Amniotic stem cell (primary cell): ENCODE measurements around the gene SCRN1.

Source experiments
- DNase-seq: peaks from one replicate; lab custom pipeline; 2025; lab: John Stamatoyannopoulos, UW

The SCRN1 gene

DNA sequence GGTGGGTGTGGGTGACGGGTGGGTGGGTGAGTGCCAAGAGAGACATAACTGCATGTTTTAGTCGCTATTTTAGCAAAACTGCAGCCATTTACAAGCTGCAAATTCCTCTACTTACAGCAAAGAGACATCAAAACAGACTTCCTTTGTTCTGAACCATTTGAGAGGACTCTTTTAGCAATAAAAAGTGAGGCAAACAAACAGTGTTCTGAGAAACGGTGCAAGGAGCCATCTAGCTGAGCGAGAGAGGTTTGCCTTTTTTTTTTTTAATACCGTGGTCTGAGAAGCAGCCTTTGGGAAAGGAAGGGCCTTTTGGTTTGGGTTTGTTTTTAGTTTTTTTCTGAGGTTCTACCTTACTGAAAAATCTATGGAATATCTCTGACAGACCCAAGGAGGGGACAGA is 62.9 kb downstream of the SCRN1 start:
- DNase-seq = no peak

DNA sequence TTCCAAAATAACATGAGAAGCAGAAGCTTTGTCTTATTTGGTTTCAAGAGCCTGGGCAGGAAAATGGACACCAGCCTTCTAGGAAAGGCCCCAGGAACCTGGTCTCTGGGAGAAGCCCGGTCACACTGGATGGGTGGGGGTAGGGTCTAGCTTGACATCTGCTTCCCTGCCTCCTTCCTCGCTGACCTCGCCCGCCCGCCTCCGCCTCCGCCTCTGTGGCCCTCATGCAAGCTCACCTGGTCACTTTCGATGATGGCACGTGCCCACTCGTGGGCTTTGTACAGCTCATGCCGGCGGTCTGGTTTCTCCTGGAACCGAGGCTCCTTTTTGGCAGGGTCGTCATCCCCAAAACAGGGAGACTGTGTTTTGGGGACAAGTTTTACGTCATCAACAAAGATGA is 63.4 kb downstream of the SCRN1 start:
- no peak for DNase-seq

DNA sequence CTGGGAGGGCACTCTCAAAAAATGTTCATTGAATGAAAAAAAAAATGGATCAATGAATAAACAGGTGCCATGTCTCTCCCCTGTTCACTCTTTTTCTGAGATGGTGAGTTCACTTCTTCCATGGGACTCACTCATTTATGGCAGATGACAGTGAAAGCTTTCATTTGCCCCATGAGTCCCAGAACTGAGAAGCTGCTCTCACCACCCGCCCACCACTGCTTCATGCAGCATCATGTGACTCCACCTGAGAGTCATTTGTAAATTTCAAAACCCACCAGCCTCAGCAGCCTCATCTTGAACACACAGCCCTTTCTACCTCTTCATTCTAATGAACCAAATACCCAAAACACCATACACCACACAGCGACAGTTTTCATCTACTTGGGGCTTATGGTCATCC is 64.9 kb downstream of the SCRN1 start:
- no peak for DNase-seq

DNA sequence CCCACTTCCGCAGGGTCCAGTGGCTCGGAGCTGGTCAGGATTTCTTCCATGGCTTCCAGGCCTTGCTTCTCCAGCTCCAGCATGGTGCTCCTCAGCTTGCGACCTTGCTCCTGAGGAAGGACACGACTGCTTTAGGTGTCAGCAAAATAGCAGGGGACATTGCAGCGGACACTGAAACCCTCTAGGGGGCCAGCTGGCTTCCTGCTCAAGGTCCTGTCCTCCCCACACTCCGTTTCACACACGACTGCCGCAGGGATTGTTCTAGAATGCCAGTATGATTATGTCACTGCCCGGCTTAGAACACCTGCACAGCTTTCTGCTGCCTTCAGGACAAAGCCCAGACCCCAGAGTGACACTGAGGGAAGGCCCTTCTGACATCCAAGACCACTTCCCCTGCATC is 65.6 kb downstream of the SCRN1 start:
- no peak for DNase-seq

DNA sequence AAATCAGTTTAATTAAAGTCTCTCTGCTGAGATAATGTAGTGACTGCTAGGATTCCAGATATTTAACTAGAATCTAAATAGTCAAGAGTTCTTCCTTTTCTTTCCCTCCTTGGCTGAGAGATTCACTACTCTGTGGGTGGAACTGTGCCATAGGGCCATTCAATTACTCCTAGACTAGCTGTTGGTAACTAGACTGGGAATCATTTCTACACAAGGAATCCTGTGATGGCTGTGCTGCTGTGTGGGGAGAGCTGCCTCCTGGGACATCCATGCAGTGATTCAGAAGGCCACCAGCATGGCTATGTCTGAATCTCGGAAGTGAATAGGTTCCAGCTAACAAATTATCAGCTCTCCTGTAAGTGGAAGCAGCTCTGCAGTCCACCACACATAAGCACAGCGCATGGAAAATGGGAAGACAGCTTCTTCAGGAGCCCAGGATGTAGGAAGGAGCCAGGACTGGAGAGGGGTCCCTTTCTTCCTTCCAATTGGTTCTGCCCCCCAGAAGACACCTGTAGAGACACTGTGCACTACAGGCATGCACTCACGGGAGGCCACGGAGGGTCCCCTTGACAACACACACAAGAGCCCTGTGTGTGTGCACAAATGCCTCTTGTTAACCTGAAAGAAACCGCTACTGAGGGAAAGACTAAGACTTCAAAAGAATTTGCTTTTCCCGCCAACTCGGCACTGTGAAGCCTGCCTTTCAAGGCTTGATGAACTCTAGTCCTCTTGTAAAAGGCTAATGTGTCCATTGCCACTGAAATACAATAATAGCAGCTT is 66.5 kb downstream of the SCRN1 start:
- no peak for DNase-seq

DNA sequence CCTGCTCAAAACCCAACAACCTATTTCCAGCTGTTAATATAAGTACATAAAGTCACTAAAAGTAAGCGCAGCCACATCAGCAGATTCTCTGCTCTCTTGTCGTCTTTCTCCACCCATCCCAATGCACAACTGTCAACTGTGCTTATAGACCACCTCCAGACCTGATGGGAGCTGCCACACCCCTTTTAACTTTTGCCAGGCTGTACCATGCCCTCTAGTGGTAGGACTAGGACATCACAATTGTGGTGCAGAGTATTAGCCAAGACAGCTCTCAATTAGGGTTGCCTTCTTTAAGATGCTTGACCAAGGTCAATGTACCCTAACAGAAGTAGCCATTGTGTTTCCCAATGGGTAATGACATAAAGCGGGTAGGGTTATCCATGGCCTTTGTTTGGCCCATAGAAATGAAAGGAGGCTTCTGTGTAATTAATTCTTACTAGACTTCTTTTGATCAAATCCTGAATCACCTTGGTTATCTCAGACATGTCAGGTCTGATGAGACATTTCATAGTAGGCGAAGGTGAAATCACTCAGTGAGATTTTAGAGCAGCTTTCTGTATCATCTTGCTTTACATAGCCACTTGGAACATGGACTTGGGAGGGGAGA is 68.1 kb downstream of the SCRN1 start:
- DNase-seq = no peak

DNA sequence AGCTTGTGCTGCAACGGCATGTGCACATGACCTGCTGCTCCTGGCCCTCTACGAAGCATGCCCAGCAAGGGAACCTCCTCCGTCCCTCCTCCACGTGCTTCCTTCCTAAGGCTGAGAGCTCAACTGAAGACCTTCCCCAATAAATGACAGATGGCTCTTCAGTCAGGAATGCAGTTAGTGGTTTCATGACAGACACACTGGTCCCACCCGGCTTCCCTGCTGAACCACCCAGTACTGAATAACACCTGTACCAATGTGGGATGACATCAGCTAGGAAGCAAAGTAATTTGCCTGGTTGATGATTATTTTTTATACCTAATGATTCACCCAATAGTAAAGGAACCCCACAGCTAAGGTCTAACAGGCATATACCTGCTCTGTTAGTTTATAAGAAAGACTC is 69.1 kb downstream of the SCRN1 start:
- no peak for DNase-seq

DNA sequence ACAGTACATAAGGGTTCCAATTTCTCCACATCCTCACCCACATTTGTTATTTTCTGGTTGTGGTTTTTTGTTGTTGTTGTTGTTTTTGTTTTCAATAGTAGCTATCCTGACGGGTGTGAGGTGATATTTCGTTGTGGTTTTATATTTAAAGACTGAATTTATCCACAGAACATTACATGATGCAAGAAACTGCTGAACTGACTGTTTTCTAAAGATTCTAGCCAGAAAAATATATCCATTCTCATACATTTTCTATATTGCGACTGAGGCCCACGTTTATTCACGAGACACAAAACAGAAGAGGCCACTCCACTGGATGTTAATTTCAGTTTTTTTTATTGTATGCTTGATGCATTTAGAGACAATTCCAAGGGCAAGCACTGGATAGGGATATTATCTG is 69.8 kb downstream of the SCRN1 start:
- DNase-seq = no peak

DNA sequence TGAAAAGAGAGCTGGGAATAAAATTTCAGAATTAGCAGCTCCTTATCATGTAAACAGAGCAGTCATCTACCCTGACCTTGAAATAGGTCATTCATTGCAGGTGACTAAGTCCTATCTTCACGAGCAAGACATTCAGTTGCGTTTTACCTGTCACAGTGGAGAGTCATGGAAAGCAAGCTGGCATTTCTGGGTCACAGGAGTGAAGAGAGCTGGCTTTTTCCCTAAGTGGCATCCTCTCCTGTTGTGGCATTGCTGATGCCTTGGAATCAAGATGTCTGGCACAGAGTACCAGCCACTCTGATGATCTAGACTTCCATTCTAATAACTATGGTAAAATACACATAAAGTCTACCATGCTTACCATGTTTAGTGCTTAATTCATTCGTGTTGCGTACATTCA is 70.8 kb downstream of the SCRN1 start:
- DNase-seq = no peak

DNA sequence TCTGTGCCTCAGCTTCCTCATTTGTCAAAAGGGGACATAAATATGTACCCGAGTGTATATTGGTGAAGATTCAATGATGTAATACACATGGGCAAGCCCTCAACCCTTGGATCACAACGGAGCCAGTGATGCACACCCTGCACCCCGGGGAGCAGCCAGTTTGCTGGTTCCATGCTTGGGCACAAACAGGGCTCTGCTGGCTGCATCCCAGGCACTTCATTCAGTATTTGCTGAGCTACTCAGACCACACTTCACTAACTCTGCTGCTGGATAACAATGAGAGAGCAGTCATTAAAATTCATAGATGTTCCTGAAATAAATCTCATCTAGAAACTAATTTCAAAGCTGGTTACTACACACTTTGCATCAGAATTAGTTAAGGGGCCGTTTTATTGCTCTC is 72.0 kb downstream of the SCRN1 start:
- DNase-seq = no peak

DNA sequence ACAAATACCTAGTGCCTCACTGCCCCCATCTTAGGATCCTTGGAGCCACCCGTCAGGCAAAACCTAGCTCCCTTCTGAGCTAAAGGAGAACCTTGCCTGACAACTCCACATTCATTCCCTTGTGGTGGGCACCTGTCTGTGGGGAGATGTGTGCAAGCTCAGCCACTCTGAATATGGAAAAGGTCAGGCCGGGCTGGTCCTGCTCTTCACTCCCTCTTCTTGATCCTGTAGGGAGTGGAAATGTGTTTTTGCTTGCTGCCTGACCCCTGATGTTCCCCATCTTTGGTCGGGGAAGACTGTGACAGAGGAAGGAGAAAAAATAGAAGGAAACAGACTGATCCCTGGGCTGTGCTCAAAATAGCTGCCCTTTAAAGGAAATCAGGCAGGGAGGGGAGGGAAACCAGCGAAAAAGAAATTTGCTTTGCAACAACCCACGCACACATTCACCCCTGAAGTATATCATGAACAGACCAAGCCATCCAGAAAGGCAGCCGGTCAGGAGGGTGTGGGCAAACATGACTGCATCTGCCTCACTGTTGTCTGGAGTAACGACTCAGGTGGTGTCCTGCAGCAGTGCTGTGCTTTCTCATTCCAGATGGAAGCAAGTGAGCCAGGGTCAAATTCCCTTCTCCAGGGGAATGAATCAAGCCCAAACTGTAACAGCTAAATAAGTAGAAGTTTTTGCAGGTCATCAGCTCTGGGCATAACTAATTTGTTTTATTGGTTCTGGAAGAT is 74.0 kb downstream of the SCRN1 start:
- DNase-seq = no peak

DNA sequence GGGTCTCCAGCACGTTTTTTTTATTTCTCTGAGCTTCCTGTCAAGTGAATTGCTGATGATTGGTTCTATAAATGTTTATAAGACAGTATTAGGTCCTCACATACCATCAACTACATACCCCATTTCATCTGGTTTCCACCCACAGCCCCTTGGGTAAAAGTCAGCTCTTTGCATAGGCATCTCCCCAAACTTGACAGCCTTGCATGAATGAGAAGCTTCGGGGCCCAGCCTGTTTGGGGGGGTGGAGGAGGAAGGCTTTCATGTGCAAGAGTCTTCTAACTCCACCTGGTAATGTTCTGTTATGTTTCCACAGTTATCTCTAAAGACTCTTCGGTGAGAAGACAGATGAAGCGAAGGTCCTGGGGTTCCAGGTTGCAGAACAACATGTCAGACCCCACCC is 75.4 kb downstream of the SCRN1 start:
- DNase-seq = no peak

DNA sequence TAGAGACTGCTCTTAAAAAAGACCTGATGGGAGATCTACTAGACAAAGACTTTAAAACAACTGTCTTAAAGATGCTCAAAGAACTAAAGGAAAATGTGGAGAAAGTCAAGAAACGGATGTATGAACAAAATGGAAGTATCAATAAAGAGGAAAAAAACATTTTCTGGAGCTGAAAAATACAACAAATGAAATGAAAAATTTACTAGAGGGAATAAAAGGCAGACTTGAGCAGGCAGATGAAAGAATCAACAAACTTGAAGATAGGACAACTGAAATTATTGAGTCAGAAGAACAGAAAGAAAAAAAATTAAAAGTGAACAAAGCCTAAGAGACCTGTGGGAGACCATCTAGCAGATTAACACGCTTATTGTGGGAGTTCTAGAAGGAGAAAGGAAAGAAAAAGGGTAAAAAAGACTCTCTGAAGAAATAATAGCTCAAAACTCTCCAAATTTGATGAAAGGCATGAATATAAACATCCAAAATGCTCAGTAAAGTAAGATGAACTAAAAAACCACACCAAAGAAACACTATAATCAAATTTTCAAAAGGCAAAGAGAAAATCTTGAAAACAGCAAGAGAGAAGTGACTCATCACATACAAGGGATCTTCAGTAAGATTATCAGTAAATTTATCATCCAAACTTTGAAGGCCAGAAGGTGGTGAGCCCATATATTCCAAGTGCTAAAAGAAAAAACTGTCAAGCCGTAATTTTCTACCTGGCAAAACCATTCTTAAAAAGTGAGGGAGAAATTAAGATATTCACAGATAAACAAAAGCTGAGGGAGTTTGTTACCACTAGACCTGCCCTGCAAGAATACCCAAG is 83.2 kb downstream of the SCRN1 start:
- no peak for DNase-seq

DNA sequence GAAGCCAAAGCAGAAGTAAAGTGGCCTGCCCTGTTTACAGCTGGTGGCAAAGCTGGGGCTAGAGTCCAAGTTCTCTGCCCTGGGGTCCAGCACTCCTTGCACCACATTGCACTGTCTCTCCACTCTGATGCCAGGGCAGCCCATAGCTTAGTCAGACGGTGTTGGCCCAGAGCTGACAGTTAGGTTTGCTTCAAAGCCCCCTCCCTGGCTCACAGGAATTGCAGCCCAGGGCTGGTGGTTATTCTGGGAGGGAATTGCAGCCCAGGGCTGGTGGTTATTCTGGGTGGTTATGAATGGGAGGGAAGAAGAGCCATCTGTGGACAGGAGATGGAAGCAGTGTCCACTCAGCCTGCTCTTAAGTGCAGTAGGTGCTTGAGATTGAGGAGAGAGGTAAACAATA is 88.9 kb downstream of the SCRN1 start:
- no peak for DNase-seq

DNA sequence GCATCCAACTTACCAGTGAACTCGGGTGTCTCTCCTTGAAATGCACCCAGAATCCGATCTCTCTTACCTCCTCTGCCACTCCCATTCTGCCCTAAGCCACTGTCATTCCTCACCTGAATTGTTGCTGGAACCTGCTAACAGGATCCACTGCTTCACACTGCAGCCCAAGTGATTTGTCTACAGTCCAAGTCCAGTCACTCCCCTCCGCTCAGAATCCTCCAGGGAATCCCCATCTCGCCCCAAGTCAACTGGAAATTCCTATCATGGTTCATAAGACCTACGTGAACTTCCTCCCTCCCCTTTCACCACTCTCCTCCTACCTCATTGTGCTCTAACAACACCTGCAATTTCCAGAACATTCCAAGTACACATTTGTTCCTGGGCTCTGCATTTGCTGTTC is 91.3 kb downstream of the SCRN1 start:
- no peak for DNase-seq

DNA sequence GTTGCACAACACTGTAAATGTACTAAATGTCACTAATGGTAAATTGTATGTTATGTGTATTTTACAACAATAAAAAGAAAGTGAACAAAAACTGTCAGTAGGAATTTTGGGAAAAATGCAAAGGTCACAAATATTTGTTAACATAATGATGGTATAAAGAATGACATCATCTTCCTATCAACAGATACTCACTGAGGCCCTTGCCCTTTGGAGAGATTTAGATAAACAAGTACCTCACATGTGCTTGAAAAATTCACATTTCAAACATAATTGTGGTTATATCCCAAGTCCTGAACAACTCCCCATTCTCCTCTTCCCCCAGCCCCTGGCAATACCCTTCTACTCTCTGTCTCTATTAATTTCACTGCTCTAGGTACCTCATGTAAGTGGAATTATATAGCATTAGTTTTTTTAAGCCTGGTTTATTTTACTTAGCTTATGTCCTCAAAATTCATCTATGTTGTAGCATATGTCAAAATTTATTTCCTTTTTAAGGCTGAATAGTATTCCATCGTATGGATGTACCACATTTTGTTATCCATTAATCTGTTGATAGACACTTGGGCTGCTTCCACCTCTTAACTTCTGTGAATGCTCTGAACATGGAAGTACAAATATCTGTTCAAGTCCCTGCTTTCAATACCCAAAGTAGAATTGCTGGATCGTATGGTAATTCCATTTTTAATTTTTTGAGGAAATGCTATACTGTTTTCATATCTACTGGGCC is 92.8 kb downstream of the SCRN1 start:
- no peak for DNase-seq

DNA sequence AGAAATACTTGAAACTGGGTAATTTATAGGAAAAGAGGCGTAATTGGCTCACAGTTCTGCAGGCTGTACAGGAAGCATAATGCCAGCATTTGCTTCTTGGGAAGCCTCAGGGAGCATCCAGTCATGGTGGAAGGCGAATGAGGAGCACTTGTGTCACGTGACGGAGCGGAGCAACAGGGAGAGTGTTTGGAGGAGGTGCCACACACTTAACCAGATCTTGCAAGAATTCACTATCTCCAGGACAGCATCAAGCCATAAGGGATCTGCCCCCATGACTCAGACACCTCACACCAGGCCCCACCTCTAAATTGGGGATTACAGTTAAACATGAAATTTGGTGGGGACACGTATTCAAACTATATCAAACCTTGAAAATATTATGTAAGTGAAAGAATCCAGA is 94.0 kb downstream of the SCRN1 start:
- DNase-seq = no peak

DNA sequence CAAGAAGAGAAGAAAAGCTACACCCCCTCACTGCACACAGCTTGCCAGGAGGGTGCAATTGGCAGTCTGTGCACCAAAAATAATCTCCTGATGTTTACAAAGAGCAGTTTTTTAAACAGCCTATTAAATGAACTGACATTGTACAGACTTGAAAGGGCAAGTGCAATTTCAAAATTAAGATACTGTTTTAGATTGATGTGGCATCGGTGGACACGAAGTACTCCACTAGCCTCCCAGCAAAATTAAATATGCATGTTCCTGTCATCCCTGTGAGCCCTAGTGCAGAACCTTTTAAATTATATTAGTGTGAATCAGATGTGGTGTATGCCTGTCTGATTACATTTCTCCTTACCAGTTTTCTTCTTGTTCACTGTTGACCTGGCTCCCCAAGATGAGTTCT is 95.3 kb downstream of the SCRN1 start:
- no peak for DNase-seq

DNA sequence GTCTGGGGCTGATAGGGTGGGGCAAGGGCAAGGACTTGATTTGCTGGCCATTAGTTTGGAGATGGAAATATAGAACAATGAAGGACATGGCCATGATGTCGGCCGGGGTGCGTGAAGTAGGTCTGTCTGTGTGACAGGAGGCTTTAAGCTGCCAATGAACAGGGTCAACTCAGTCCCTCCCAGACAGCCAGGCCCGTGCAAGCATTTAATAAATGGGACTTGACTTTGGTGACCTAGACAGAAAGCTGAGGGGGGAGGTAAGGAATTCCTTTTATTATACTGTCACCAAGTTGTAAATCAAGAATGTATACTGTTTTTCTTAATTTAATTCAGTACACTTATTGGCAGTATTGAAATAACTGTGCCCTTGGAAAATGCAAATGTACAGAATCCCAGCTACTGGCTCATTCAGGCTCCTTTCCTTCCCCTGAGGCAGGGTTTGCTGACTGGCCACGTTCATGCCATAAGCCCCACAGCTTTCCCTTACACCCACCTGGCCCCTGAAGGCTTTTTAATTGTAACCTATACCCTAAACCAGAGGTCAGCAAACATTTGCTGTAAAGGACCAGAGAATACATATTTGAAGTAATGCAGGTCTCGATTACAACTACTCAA is 96.1 kb downstream of the SCRN1 start:
- no peak for DNase-seq

DNA sequence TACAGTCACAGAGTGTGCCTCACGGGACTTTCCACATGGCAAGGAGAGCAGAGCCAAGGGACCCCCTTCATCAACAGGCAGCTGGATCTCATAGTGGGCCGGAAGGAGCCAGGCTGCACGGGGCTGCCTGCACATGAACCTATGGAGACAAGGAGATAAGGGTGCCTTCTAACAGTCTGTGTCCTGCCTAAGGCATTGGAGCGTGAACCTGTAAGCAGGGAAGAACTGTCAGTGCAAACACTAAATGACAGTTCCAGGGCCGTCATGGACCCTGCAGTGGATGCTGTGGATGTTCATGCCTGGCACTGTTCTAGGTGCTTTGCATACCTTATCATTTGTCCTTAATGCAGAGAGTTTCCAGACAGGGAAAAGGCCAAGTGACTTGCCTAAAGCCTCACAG is 97.4 kb downstream of the SCRN1 start:
- DNase-seq = no peak

DNA sequence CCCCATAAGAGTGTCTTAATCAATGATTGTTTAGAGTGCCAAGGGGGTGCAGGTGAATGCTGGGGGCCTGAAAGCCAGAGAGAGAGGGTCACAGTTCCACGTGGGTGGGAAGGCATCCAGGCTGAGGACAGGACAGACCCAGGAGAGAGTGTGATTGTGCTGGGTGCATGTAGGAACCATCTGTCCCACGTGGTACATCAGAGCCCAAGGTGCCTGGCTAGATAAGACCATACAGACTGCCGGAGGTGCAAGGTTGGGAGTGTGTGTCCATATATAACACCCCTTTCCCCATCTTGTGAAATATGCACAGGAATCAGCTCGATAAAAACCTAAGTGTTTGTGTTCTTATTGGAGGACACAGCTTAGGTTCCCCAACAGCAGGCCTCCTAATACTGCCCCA is 97.8 kb downstream of the SCRN1 start:
- no peak for DNase-seq
